ENCODE data around the gene EFCAB14.
"Not testable (repeated sequence)": the region's sequence is repeated elsewhere in the genome, so short reads cannot be mapped to it uniquely, and the experiment has no call there.

Gene EFCAB14

GRCh38 chr1:46682064-46682463, 36.9 kb downstream of the EFCAB14 start:
- DNase-seq, result no peak

GRCh38 chr1:46681333-46682034, 37.4 kb downstream of the EFCAB14 start:
- DNase-seq, result no peak

GRCh38 chr1:46679789-46680573, 38.9 kb downstream of the EFCAB14 start:
- no peak for DNase-seq

GRCh38 chr1:46677339-46677738, 41.6 kb downstream of the EFCAB14 start:
- DNase-seq, result no peak

- no peak for DNase-seq
These were observed 42.4 kb downstream of the EFCAB14 start for GRCh38 chr1:46676531-46676930.

- no peak for DNase-seq
These were observed 43.2 kb downstream of the EFCAB14 start for GRCh38 chr1:46675549-46676314.

GRCh38 chr1:46673749-46674182, 45.1 kb downstream of the EFCAB14 start:
- DNase-seq, result no peak

GRCh38 chr1:46672696-46673095, 46.2 kb downstream of the EFCAB14 start:
- no peak for DNase-seq

- no peak for DNase-seq
These were observed 47.4 kb downstream of the EFCAB14 start, which contains the start of gene TEX38 for GRCh38 chr1:46671554-46671953. Gene TEX38 (plus strand): TSS chr1:46671854. CDS start chr1:46671935, 81 bp downstream.

GRCh38 chr1:46670134-46670533, 48.8 kb downstream of the EFCAB14 start:
- no peak for DNase-seq

GRCh38 chr1:46667782-46668760, 50.8 kb downstream of the EFCAB14 start, which contains the start of gene ATPAF1:
Gene ATPAF1 (minus strand): TSS chr1:46668364. CDS start chr1:46668322, 42 bp downstream.
- DNase-seq, result peak; percentile 33

- no peak for DNase-seq
These were observed 52.9 kb downstream of the EFCAB14 start for GRCh38 chr1:46665983-46666382.

- DNase-seq, result not testable (repeated sequence)
These were observed 56.0 kb downstream of the EFCAB14 start for GRCh38 chr1:46662919-46663318.

- DNase-seq, result not testable (repeated sequence)
These were observed 58.8 kb downstream of the EFCAB14 start for GRCh38 chr1:46660116-46660515.

- DNase-seq, result no peak
These were observed 59.5 kb downstream of the EFCAB14 start for GRCh38 chr1:46659307-46659870.

GRCh38 chr1:46657775-46658174, 61.1 kb downstream of the EFCAB14 start:
- no peak for DNase-seq

GRCh38 chr1:46656643-46657042, 62.3 kb downstream of the EFCAB14 start:
- no peak for DNase-seq

GRCh38 chr1:46655848-46656247, 63.1 kb downstream of the EFCAB14 start:
- no peak for DNase-seq

GRCh38 chr1:46654698-46655097, 64.2 kb downstream of the EFCAB14 start:
- DNase-seq, result not testable (repeated sequence)

GRCh38 chr1:46654012-46654411, 64.9 kb downstream of the EFCAB14 start:
- DNase-seq, result no peak

GRCh38 chr1:46653405-46653958, 65.4 kb downstream of the EFCAB14 start:
- DNase-seq, result no peak

Data from NCI-H748 treated with DMSO at 0.1 percent for 48 hours (cell line).